GM04504 (cell line): Measurements from ENCODE around the gene GPC1.

Source experiments
- DNase-seq: peaks from one replicate; pipeline ENCODE4 v3.0.0-alpha.2; 2012; ENCODE audit warnings: low read depth

The GPC1 gene

DNA sequence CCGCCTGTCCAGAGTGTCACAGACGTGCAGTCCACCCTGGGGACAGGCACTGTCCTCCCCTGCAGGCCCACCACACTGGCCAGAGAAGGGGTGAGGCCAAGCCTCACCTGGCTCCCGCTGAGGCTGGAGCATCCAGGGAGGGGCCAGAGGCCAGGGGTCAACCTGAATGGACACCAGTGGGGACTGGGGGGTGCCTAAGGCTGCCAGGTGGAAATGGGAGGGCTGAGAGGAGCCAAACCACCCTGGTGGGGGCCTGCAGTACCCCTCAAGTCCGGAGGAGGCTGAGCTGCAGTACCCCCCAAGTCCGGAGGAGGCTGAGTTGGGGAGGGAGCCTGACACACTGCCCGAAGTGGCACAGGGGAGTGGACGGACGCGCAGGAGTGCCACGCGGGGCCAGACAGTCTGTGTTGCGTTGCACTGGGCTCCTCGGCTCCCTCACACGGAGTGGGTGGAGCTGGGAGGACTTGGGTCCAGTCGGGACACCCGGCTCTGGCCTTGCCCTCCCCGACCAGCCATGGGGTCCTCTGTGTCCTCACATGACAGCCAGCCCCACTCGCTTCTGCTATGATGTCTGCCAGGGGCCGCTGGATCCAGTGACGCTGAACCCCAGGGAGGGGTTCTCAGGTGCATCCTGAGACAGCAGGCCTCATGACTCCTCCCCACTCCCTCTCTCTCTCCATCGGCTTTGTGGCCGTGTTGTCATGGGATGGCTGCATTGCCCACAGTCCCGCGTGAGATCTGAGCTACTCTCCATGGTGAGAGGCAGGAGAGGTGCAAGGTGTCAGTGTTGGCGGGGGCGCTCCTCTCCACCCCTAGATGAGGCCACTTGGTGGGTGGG lies 22.3 kb upstream of the GPC1 start:
- DNase-seq = no peak

DNA sequence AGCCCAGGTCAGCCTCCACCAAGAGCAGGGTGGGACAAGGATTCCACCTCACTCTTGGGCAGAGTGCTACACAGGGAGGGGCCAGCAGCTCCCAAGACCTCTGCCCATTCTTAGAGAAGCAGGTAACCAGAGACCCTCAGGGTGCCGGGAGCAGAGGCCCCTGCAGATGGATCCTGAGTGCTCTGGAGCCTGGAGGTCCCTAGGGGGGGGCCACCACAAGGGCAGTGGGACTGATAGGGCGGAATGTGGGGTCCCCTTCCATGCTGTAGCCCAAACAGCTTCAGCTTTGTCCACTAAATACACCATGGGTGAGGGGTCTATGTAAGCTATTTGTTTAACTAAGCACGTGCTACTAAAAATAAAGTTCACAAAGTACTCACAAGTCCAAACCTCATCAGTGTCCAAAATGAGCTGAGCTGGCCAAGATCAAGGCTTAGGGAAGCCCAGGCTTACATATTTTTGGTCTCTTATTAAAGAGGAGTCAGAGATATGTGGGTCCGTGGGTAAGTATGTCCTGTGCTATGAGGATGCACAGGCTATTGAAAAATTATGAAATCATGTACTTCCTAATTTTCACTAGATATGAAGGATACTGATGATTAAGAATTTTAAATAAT lies 21.5 kb upstream of the GPC1 start:
- DNase-seq = no peak

DNA sequence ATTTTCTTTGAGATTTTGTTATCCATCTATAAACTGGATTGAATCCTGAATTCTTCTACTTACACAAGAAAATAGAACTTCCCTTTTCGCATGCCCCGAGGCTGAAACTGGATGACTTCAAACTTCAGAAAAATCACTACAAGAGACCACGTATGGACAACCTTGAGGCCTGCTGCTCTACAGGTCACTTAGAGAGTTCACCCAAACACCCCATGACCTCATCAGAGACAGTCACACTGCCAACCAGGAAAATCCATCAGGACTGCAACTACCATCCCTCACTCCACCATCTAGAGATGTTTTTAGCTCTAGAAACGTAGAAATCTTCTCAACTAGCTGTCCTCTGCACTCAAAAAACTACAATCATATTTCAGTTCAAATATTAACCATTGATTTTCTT lies 18.6 kb upstream of the GPC1 start:
- no peak for DNase-seq

DNA sequence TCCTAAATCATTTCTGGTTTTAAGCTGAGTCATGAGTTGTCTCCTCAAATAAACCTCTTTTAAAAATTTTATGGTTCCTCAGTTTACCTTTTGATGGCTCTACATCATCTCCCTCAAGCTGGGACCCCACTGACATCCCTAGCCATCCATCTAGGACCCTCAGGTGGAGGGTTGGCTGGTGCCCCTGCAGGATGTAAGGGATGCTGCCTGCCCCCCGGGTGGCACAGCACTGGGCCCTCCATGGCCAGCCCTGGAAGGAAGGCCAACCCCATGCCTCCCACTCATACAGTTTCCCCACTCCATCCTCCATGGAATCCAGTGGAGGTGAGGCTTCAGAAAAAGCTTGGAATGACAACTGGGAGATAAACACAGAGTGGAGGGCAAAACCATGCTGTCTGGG lies 17.2 kb upstream of the GPC1 start:
- no peak for DNase-seq

DNA sequence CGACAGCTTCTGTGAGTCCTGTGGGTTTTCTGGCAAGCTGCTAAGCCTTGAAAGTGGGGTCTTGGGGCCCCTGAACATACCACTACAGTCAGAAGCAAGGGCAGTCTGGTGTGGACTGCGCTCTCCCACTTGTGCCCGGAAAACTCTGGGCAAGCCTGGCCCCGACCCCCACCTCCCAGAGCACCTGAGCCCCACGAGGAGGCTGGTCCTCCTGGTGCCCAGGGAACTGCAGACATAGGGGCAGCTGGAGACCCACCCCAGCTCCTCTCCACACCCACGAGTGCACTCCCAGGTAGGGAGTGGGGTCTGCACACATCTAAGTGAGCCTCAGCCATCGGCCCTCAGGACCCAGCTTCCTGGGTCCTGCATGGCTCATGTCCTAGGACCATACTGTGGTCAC lies 16.2 kb upstream of the GPC1 start:
- no peak for DNase-seq

DNA sequence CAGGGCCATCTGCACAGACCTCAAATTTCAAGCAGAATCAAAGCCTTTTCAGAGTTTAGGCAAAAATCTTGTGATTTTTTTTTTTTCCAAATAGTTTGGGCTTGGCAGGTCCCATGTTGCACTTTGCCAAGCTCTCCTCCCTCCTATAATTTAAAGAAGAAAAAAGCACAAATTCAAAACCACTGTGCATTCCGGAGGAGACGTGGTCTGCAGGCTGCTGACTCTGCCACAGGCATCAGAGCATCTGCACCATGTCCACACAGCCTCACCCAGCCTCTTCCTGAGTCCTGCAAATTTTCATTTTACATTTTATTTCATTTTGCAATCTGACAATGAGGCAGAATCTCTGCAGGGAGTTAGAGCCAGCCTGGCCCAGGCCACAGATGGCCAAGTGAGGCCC lies 15.7 kb upstream of the GPC1 start:
- no peak for DNase-seq

DNA sequence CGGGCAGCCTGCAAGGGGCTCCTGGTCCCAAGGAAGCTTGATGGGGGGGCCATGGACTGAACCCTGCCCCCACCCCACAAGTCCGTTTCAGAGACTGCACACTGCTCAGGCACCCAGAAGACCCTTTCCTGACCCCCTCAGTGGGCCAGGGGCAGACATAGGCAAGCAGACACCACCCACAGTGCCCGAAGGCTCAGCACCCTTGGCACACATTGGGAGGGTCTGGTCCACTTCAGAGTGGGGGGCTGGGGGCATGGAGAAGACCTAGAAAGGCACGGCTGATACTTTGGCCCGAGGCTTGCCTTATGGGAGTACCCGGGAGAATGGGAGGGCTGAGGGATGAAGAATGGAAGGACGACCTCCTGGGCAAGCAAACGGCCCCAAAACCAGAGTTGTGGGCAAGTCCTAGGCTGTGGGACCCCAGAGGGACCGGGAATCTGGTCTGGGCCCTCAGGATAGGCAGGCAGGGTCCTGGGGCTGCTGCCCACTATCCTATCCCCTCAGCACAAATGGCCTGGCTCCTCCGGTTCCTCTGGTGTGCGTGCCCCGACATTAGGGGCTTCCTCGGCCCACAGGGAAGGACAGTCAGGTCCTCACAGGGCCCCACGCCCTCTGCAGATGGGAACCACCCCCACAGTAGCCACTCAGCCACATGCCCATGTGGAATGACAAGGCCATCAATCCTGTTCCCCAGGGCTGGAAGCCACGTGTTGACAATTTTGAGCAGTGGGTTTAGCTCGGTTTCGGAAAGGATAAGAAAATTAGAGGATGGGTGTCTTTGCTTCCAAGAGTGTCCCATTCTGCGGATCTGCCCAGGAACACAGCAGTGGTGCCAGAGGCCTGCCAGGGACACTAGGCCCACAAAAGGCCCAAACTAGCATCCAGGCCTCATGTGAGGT lies 15.0 kb upstream of the GPC1 start:
- no peak for DNase-seq

DNA sequence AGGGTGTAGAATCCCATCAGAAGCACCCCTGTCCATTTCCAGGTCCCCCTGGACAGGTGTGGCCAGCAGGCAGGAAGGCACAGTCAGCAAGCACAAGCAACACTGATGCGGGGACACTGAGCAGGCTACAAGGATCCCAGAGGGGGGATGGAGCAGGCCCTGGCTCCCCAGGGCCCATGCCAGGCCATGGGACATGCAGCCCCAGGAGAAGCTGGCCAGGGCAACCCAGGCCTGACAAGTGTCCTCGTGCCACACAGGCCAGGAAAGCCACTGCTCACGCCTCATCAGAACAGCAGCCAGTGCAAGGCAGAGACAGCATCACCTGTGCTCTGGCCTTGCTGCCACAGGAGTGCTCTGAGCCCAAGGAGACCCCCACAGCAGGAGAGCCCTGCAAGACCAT lies 14.1 kb upstream of the GPC1 start:
- DNase-seq = no peak

DNA sequence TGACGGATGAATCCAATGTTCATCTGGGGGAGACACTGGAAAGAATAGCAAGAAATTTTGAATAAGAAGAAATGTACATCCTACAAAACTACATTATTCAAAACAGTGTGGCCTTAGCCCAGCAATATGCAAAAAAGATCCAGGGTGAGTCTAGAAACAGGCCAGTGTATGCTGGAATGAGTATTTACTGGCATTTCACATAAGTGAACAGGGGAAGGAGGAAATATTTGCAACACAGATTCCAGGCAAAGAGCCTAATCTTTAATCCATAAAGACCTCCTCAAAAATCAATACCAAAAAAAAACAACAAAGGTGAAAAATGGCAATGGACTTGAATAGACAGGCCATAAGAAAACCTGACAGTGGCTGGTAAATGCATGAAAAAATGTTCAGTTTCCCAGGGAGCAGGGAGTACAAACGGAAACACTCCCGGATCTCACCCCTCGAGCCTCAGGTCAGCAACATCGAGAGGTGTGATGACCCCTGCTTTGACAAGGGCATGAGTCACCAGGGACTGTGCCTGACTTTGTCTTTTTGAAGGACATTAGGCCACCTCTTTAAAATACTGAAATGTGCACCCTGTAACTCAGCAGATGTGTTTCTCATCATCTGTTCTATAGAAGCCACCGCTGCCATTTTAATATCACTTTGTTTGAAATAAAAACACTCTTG lies 12.7 kb upstream of the GPC1 start:
- no peak for DNase-seq

DNA sequence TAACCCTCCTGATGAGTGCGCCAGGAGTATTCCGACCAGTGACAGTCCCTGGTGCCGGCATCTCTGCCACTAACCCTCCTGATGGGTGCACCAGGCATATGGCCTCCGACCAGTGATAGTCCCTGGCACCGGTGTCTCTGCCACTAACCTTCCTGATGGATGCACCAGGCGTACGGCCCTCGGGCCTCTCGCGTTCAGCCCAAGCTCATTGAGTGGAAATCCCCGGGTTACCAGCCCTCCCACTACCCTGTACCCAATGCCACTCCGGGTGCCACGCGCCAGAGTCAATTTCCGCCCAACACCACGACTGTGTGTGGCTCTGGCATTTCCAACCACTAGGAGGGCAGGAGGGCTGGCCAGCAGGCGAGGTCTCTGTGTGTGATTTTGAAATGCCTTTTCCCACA lies 11.7 kb upstream of the GPC1 start:
- no peak for DNase-seq

DNA sequence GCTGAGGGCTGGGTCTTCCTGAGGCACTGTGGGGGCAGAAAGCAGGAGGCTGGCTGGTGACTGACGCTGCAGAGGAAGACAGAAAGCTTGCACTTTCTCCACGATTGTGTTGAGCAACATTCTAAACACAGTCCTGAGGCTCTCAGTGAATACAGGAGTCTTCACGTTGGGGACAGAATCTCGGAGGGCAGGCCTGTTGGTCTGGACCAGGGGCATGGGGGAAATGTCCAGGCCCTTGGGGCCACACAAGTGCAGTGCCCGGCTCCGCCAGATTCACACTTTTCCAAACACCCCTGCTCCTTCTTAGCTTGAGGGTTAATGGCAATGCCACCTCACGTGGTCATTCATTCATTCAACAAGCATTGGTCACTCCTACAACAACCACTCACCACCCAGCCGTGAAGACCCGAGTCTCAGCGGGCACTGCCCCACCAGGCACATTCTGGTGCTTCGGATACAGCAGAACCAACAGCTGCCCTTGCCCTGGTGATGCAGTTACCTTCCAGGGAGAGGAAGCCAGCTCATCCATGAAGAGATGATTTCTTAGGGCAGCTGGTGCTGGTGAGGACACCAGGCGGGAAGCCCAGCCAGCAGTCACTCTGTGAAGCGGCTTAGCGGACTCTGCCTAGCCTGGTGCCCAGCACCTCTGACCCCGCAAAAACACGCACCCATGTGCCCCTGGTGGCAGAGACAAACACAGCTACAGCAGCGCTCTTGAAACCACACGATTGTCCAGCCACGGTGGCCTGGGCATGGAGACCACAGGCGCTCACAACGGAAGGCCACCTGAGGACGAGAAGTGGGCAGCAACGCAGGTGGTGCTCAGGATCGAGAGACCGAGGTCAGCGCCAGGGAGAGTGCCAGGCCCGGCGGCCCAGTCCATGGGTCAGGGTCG lies 10.9 kb upstream of the GPC1 start:
- DNase-seq = no peak

DNA sequence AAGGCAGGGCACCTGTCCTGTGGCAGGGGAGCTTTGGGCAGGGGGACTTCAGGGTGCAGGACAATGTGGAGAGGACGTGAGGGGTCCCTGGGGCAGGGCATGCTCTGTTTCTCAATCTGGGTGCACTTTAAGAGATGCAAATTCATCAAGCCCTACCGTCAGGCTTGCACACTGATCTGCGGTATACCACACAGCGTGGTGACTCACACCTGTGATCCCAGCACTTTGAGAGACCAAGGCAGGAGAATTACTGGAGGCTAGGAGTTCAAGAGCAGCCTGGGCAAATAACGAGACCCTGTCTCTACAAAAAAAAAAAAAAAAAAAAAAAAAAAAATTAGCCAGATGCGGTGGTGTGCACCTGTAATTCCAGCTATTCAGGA lies 10.2 kb upstream of the GPC1 start:
- no peak for DNase-seq

DNA sequence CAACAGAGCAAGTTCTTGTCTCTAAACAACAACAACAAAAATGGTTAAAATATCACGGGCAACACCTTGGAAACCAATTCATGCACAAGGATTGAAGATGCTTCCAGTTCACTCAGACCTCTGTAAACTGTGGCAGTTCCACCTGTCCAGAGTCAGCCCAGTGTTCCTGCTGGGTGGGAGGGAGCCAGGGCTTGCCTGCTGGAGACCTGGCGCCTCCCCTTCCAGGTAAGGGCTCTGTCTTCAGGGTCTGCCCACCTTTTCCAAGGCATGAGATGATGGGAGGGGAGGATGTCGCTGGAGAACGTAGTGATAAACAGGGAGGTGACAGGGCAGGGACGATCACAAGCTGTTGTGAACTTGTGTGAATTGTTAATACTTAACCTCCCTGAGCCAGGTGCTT lies 9.8 kb upstream of the GPC1 start:
- DNase-seq = no peak

DNA sequence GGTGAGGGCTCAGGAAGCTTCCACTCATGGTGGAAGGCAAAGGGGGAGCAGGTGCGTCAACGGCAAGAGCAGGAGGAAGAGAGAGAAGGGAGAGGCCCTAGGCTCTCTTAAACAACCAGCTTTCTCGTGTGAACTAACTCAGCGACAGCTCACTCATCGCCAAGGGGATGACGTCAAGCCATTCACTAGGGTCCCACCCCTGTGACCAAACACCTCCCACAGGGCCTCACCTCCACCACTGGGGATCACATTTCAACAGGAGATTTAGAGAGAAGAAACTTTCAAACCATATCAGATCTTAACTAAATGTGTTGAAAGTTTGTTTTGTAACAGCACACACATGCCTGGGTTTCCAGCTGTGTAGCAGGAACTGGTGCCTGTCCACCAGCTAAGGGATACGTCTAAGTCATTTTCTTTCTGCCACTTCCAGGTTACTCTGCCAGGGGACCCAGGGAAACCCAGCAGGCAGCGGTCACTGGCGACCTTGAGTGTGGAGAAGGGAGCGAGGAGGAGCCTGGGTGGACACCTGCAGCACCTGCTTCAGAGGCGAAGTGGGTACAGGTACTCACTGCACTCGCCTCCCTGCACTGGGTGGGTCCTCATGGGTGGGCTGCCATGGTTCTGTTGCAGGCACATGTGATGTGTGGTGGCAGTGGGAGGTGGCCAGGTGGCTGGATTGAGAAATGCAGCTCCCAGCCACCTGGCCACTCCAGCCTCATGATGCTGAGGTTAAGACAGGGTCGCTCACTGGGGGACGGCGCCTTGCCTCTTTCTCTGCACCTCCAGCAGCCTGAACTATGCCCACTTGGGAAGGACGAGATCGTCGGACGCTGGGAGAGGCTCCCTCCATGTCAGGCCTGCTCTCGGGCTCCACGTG lies 8.4 kb upstream of the GPC1 start:
- DNase-seq = peak; percentile 4

DNA sequence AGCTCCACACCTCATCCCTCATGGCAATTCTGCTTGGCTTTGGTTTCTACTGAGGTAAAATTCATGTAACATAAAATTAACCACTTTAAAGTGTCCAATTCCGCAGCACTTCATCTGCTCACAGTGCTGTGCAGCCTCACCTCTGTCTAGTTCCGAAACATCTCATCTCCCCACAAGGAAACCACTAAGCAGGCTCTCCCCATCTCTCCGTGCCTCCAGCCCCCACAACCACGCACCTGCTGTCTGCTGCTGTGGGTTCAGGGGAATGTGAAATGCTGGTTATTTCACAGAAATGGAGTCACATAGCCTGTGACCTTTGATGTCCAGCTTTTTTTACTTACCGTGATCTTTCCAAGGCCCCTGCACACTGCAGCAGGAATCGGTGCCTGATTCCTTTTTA lies 7.7 kb upstream of the GPC1 start:
- DNase-seq = no peak

DNA sequence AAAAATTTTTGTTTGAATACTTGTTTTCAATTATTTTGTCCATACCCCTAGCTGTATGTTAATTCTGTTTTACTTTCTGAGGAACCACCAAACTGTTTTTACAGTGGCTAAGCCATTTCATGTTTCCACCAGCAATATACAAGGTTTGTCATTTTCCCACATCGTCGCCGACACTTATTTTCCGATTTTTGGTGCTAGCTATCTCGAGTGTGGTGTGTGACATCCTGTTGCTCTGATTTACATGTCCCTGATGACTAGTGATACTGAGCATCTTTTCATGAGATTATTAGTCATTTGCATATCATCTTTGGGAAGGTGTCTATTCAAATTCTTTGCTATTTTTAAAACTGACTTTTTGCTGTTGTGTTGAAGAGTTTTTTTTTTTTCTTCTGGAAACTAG lies 7.2 kb upstream of the GPC1 start:
- DNase-seq = no peak

DNA sequence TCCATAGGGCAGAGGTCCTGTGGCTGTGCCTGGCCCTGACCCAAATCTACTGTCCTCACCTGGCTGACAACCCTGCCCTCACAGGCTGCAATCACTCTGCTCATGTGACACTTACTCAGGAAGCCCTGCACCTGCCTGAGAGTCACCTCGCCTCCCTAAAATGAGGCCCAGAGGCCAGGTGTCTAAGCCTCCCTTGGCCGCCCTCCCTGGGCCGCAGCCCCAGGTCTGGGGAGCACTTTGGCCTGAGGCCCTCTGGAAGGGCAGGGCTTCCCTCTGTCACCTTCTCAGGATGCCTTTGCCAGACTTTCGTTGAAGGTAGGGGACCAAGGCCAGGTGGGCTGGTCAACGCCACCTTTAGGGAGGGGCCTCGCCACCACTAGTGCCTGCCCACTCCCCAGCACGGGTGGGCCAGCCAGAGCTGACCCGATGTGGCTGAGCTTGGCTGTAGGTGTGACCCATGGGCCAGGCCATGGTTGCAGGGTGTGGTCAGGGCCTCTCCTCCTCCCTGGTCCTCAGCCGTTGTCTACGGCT lies 6.1 kb upstream of the GPC1 start:
- no peak for DNase-seq

DNA sequence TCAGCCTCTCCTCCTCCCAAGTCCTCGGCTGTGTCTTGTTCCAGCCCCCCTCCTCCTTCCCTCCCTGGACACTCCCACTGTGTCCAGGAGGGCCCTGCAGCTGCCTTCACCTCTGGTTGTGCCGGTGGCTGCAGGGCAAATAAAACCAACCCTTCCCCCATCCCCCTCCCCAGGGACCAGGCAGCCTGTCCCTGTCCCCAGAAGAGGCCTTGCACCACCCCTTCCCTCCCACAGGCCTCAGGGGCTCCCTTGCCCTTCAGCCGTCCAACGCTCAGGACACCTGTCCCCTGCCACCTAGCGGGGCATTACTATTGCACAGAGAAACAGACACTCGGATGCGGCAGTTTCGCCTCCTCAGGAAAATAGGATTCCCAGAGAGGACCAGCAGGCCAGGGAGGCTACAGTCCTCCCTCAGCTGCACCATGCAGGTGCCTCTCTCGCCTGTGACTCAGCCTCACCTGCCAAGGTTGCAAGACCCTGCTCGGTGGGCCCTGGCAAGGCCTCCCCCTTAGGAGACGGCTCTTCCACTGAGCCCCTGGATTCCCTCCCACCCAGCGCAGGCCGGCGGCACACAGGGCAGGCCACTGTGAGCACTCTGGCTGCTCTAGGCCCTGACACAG lies 5.5 kb upstream of the GPC1 start:
- DNase-seq = no peak

DNA sequence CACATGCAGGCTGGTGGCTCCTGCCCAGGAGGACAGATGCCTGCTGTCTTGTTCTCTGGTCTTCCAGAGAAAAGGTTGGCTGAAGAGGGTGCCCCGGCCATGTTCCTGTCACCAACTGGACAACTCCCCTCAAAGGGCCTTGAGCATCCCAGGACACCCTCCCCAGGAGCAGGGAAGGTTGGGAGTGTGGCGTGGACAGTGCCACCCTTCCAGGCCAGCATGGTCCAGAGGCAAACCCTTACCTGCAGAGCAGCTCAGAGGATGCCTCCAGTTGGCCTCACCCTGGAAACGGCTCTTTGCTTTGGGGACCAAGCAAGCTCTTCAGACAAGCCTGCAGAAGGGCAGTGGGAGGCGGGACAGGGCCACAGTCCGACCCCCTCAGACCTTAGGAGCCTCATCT lies 4.9 kb upstream of the GPC1 start:
- no peak for DNase-seq

DNA sequence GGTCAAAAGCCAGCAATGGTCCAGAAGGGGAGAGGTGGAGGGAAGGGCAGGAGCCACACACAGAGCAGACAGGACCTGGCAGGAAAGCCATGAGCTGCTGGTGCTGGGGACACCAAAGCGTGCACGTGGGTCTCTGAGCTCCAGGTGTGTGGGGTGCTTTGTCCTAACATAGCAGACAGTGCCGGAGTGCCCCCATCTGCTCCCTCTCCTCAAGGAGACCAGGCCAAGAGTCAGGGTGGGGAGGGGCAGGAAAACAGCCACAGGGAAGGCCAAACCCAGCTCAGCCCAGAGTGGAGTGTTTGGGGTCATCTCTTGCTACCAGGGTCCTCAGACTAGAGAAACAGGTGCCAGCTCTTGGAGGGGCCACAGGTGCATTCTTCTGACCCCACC lies 4.2 kb upstream of the GPC1 start:
- DNase-seq = no peak
